PC-9 (cell line): ENCODE results near the gene POLR1F.
A peak's percentile ranks its signal among the peaks of the same experiment; 100 is the strongest.

Experiments
- CTCF ChIP-seq: fragments of 200-600 bp; sonication (generic); conservative IDR thresholded peaks from 2 replicates; pipeline ENCODE4 v1.6.1; 2017; ENCODE audit warnings: mixed run types, antibody characterized with exemption, mild to moderate bottlenecking, moderate library complexity
- EZH2 ChIP-seq: fragments of 200-600 bp; sonication (generic); IDR thresholded peaks from 2 replicates; pipeline ENCODE4 v1.8.0; 2017; ENCODE audit warnings: antibody characterized with exemption, low read depth

GRCh38 chr7:19747740-19748339, 39.0 kb upstream of the POLR1F start:
- TF ChIP-seq CTCF, result peak; percentile 94
- TF ChIP-seq EZH2, result no peak
